Keratinocyte (primary cell): ENCODE results near the gene THRAP3. TPM values are rescaled to one million over a fixed set of nuclear protein-coding genes. Genes with fewer than 3 reads are reported as not detected.

Source experiments
- DNase-seq: peaks from one replicate; pipeline ENCODE4 v3.0.0-alpha.2; 2011; ENCODE audit warnings: low read depth, missing footprints, low spot score
- FAIRE-seq: peaks from 2 replicates; lab custom pipeline; 2011; peaks lifted over from hg19 to GRCh38; lab: Jason Lieb, UNC
- H2AFZ ChIP-seq: 2 replicates; pipeline ENCODE4 v1.6.0; 2012; ENCODE audit warnings: low read length, control low read depth, inconsistent platforms; ENCODE audit not compliant: control insufficient read depth
- H3K27ac ChIP-seq: 2 replicates; pipeline ENCODE4 v1.5.1; 2011; ENCODE audit warnings: low read length; ENCODE audit not compliant: control insufficient read depth, insufficient read depth
- H3K27me3 ChIP-seq: 3 replicates; pipeline ENCODE4 v1.6.0; 2011; ENCODE audit warnings: low read length; ENCODE audit not compliant: control insufficient read depth, insufficient read depth; ENCODE audit errors: extremely low read depth
- H3K36me3 ChIP-seq, 2 experiments: 2 replicates in 1 of 2; 3 replicates in 1 of 2; pipeline ENCODE4 v1.5.1; 2011; ENCODE audit warnings: low read length in 2 of 2, mild to moderate bottlenecking in 1 of 2; ENCODE audit not compliant: control insufficient read depth in 2 of 2, insufficient read depth in 2 of 2; ENCODE audit errors: extremely low read depth in 1 of 2
- H3K4me1 ChIP-seq: 3 replicates; pipeline ENCODE4 v1.5.1; 2011; ENCODE audit warnings: low read length; ENCODE audit not compliant: control insufficient read depth, insufficient read depth; ENCODE audit errors: extremely low read depth
- H3K4me2 ChIP-seq: 3 replicates; pipeline ENCODE4 v1.6.0; 2011; ENCODE audit warnings: low read depth, low read length; ENCODE audit not compliant: control insufficient read depth, insufficient read depth; ENCODE audit errors: extremely low read depth
- H3K4me3 ChIP-seq, 3 experiments: fragments of 200-600 bp in 1 of 3; sonication (generic) in 1 of 3; 2 replicates in 2 of 3; 3 replicates in 1 of 3; pipeline ENCODE4 v1.5.1; 2011 to 2016; ENCODE audit warnings: low read length in 3 of 3, mild to moderate bottlenecking in 3 of 3, control low read depth in 2 of 3, inconsistent platforms in 1 of 3, low read depth in 1 of 3, mixed read lengths in 1 of 3, mixed run types in 1 of 3, moderate library complexity in 1 of 3; ENCODE audit not compliant: control insufficient read depth in 2 of 3, insufficient read depth in 2 of 3; ENCODE audit errors: extremely low read depth in 1 of 3
- H3K79me2 ChIP-seq: 2 replicates; pipeline ENCODE4 v1.6.0; 2012; ENCODE audit warnings: low read length; ENCODE audit not compliant: control insufficient read depth, insufficient read depth
- H3K9ac ChIP-seq: 3 replicates; pipeline ENCODE4 v1.6.0; 2011; ENCODE audit warnings: low read length; ENCODE audit not compliant: control insufficient read depth, insufficient read depth; ENCODE audit errors: extremely low read depth
- H3K9me1 ChIP-seq: 3 replicates; pipeline ENCODE4 v1.6.0; 2011; ENCODE audit warnings: low read length; ENCODE audit not compliant: control insufficient read depth, insufficient read depth; ENCODE audit errors: extremely low read depth
- H3K9me3 ChIP-seq: 2 replicates; pipeline ENCODE4 v1.5.1; 2012; ENCODE audit warnings: low read depth, low read length; ENCODE audit not compliant: control insufficient read depth
- H4K20me1 ChIP-seq: 3 replicates; pipeline ENCODE4 v1.6.0; 2011; ENCODE audit warnings: low read length; ENCODE audit not compliant: control insufficient read depth, insufficient read depth; ENCODE audit errors: extremely low read depth
- CTCF ChIP-seq, 3 experiments: IDR thresholded peaks in 1 of 3; conservative IDR thresholded peaks in 1 of 3; optimal IDR thresholded peaks in 1 of 3; 2 replicates in 2 of 3; 3 replicates in 1 of 3; pipeline versions ENCODE3 to v1.5.1; 2011; ENCODE audit warnings: low read length in 3 of 3, mild to moderate bottlenecking in 3 of 3, moderate library complexity in 2 of 3, control low read depth in 1 of 3, inconsistent platforms in 1 of 3; ENCODE audit not compliant: insufficient read depth in 2 of 3; ENCODE audit errors: extremely low read depth in 1 of 3
- EZH2 ChIP-seq: IDR thresholded peaks from one replicate; pipeline ENCODE4 v1.6.1; 2012; ENCODE audit warnings: inconsistent platforms, mild to moderate bottlenecking, low read length, moderate library complexity
- dilution Hi-C: fragments of 300-500 bp; cut with MboI; formaldehyde crosslinking; loops from one replicate; pipeline ENCODE4 v1.7.0; 2020; ENCODE audit warnings: low sequenced_read_pairs; ENCODE audit not compliant: extremely low pct_ligation_motif_present
- polyA plus RNA-seq, 5 experiments: library from polyadenylated mRNA; depleted of rRNA in 3 of 5; stranded (reverse) in 3 of 5; stranded (forward) in 1 of 5; unstranded in 1 of 5; fragments of >200 nt; gene quantifications; 1 replicate in 1 of 5; 2 replicates in 3 of 5; 3 replicates in 1 of 5; pipeline versions ENCODE4 v1.2.1 to v1.2.3, GENCODE V29; 2011 to 2012; ENCODE audit warnings: missing spikeins in 2 of 5, low read depth in 1 of 5, low replicate concordance in 1 of 5

The THRAP3 gene
- polyA plus RNA-seq, 1 donor (not counting 4 experiments of a cell fraction or from before 2014, with no cell fraction given) = 79.6 TPM

GRCh38 chr1:36350659-36351226 lies 126.5 kb downstream of the THRAP3 start:
- Histone ChIP-seq H3K27me3 (no peaks in the 10 kb centered on the region), H3K9me1 (peaks cover 6% of the 10 kb centered on the region), H3K9me3 (no peaks in the 10 kb centered on the region), H3K27ac (peak overlapping the region; percentile 96), H4K20me1 (no peaks in the 10 kb centered on the region), H3K79me2 (no peaks in the 10 kb centered on the region), H3K4me3 (peak overlapping the region in 2 of 3 experiments; percentile 51 to 52), H3K4me1 (peaks cover 49% of the 10 kb centered on the region), H3K36me3 (peaks cover 44 to 61% of the 10 kb centered on the region in 2 experiments), H2AFZ (peak overlapping the region; percentile 13), H3K9ac (peak overlapping the region; percentile 78), H3K4me2 (peak overlapping the region; percentile 87)
- FAIRE-seq = no peak
- no peak for DNase-seq
- TF ChIP-seq EZH2 (no peak), CTCF (optimal IDR thresholded peaks at IDR 0.05 in 1 of 3, IDR thresholded peaks at IDR 0.05 in 1 of 3, conservative IDR thresholded peaks at IDR 0.05 in 1 of 3; ENCODE audit: extremely low read depth in 1 of 3, insufficient read depth in 2 of 3, low read length in 3 of 3) (no peak)
- dilution Hi-C loops = no loop called here

- H3K4me3 ChIP-seq = peak overlapping the region in 2 of 3 experiments; percentile 51 to 52
- H3K9me1 ChIP-seq = peaks cover 6% of the 10 kb centered on the region
- DNase-seq (no peak), FAIRE-seq (peak; percentile 95)
- H3K9me3 ChIP-seq = no peaks in the 10 kb centered on the region
- no peaks in the 10 kb centered on the region for H3K27me3 ChIP-seq
- H3K4me2 ChIP-seq = peak overlapping the region; percentile 87
- peaks cover 44 to 64% of the 10 kb centered on the region in 2 experiments for H3K36me3 ChIP-seq
- H3K27ac ChIP-seq = peak overlapping the region; percentile 96
- peaks cover 49% of the 10 kb centered on the region for H3K4me1 ChIP-seq
- TF ChIP-seq CTCF (optimal IDR thresholded peaks at IDR 0.05 in 1 of 3, IDR thresholded peaks at IDR 0.05 in 1 of 3, conservative IDR thresholded peaks at IDR 0.05 in 1 of 3; ENCODE audit: extremely low read depth in 1 of 3, insufficient read depth in 2 of 3, low read length in 3 of 3) = peak in 1 of 3 experiments; percentile 8
- TF ChIP-seq EZH2 = no peak
- H3K79me2 ChIP-seq = no peaks in the 10 kb centered on the region
- H3K9ac ChIP-seq = peak overlapping the region; percentile 78
- no peaks in the 10 kb centered on the region for H4K20me1 ChIP-seq
- dilution Hi-C loops = no loop called here
- H2AFZ ChIP-seq = no peak overlapping the region
Observed at GRCh38 chr1:36351227-36351977, 127.2 kb downstream of the THRAP3 start.
